ENCODE measurements around the gene SH3RF1. TPM values are rescaled to one million over a fixed set of nuclear protein-coding genes. Genes with fewer than 3 reads are reported as not detected.

SH3RF1 gene
- total and polyA plus RNA-seq, 4 donors, result 5.3 to 33.1 (median 16.3) TPM

DNA sequence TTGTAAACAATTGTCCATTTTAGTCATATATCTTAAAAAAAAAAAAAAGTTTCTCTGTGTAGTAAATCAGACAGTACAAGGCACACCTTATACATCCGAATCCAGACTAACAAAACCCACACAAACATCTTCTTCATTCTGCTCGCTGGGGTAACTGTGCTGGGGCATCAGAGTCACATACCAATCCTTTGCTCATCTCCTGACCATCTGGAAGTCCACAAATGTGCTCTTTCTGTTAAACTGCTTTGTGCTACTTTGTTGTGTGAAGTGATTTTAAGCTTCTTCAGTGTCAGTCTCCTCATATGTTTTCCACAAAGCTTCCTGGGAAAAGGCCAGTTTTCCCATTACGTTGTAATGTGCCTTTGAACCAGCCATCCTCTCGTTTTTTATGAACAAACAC lies 174.5 kb downstream of the SH3RF1 start:
- Histone ChIP-seq H3K9ac (ENCODE audit: insufficient read depth in 1 of 2, low read length in 2 of 2) (no peak overlapping the region), H3K36me3 (ENCODE audit: control insufficient read depth in 4 of 4, insufficient read depth in 4 of 4, low read length in 4 of 4) (peaks cover 9 to 44% (median 31%) of the 10 kb centered on the region in 4 donors), H3K4me3 (no peak overlapping the region), H3K9me3 (ENCODE audit: control insufficient read depth in 4 of 4, insufficient read depth in 3 of 4, low read length in 3 of 4) (peaks cover 0 to 5% (median 2%) of the 10 kb centered on the region in 4 donors), H3K4me1 (ENCODE audit: control insufficient read depth in 5 of 5, insufficient read depth in 5 of 5, low read length in 5 of 5) (peaks cover 0 to 13% (median 4%) of the 10 kb centered on the region in 5 donors), H3K27me3 (ENCODE audit: control insufficient read depth in 3 of 3, insufficient read depth in 3 of 3, low read length in 2 of 3) (no peaks in the 10 kb centered on the region), H3K27ac (ENCODE audit: low read depth in 1 of 2, low read length in 1 of 2) (no peak overlapping the region)
- no peak for DNase-seq
- ATAC-seq (ENCODE audit: insufficient read depth, low FRiP score), result no peak
- TF ChIP-seq, protein P1, sequence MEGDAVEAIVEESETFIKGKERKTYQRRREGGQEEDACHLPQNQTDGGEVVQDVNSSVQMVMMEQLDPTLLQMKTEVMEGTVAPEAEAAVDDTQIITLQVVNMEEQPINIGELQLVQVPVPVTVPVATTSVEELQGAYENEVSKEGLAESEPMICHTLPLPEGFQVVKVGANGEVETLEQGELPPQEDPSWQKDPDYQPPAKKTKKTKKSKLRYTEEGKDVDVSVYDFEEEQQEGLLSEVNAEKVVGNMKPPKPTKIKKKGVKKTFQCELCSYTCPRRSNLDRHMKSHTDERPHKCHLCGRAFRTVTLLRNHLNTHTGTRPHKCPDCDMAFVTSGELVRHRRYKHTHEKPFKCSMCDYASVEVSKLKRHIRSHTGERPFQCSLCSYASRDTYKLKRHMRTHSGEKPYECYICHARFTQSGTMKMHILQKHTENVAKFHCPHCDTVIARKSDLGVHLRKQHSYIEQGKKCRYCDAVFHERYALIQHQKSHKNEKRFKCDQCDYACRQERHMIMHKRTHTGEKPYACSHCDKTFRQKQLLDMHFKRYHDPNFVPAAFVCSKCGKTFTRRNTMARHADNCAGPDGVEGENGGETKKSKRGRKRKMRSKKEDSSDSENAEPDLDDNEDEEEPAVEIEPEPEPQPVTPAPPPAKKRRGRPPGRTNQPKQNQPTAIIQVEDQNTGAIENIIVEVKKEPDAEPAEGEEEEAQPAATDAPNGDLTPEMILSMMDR (IDR thresholded peaks at IDR 0.05; ENCODE audit: control extremely low read depth, extremely low read depth), result no peak
- 82 to 91% methylated on average over 4 of the region's 4 CpGs for WGBS, 2 donors

DNA sequence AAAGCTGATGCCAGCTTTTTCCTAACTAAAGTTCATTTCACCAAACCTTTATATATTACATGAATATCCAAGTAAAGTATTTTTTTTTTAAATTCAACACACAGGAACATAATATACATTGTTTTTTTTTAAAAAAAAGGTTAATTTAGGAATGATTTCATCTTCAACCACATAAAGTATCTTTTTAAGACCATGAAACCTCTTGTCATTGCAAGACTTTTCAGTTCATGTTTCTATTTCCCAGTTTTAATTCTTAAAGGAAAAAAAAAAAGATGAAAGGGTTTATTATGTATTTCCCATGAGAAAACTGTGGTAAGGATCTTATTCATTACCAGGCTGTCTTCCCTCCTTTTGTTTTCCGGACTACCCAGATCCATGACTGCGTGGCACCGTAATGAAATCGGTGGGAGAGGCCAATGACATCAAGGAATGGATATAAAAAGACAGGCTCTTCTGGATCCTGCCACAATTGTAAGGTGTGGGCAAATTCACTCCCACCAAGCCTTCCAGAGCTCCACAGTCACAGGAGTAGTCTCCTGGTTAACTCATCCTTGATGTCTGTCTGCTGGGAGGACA lies 176.0 kb downstream of the SH3RF1 start:
- Histone ChIP-seq H3K9ac (ENCODE audit: insufficient read depth in 1 of 2, low read length in 2 of 2) (no peak overlapping the region), H3K4me1 (ENCODE audit: control insufficient read depth in 5 of 5, insufficient read depth in 5 of 5, low read length in 5 of 5) (peaks cover 0 to 4% (median 0%) of the 10 kb centered on the region in 5 donors), H3K9me3 (ENCODE audit: control insufficient read depth in 4 of 4, insufficient read depth in 3 of 4, low read length in 3 of 4) (peaks cover 0 to 9% (median 5%) of the 10 kb centered on the region in 4 donors), H3K27ac (ENCODE audit: low read depth in 1 of 2, low read length in 1 of 2) (no peak overlapping the region), H3K4me3 (no peak overlapping the region), H3K27me3 (ENCODE audit: control insufficient read depth in 3 of 3, insufficient read depth in 3 of 3, low read length in 2 of 3) (no peaks in the 10 kb centered on the region), H3K36me3 (ENCODE audit: control insufficient read depth in 4 of 4, insufficient read depth in 4 of 4, low read length in 4 of 4) (peaks cover 9 to 44% (median 31%) of the 10 kb centered on the region in 4 donors)
- ATAC-seq (ENCODE audit: insufficient read depth, low FRiP score), result no peak
- 96 to 98% methylated on average over 4 of the region's 4 CpGs for WGBS, 2 donors
- TF ChIP-seq, protein P1 (IDR thresholded peaks at IDR 0.05; ENCODE audit: control extremely low read depth, extremely low read depth), result no peak
- DNase-seq, result no peak

DNA sequence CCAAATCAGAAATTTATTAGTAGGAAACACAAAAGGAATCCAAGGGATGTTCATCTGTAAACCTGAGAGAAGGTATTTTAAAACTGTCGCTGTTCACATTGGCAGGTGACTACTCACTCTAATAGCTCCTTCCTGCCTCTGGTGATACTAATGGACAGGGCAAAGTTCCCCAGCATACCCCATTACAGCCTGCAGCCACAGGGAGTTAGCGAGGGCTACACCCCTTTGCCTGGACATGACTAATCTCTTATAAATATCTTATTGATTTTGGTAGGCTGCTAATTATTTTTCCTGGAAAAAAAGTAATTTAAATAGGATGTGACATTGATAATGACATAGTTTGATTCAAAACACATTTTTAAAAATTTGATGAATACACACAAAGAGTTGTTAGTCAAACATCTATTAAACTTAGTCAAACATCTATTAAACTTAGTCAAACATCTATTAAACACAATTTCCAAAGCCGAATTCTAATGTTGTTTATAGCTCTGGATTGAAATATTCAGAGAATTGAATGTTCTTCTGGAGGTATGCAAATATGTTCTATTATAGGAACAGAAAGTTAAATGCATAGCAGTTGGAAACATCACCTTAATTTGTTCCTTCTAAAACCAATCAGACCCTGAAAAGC lies 177.8 kb downstream of the SH3RF1 start:
- peaks cover 11 to 40% (median 23%) of the 10 kb centered on the region in 4 donors for H3K36me3 ChIP-seq (ENCODE audit: control insufficient read depth in 4 of 4, insufficient read depth in 4 of 4, low read length in 4 of 4)
- DNase-seq (no peak), ATAC-seq (ENCODE audit: insufficient read depth, low FRiP score) (no peak)
- no peak overlapping the region for H3K27ac ChIP-seq (ENCODE audit: low read depth in 1 of 2, low read length in 1 of 2)
- peaks cover 0 to 9% (median 4%) of the 10 kb centered on the region in 4 donors for H3K9me3 ChIP-seq (ENCODE audit: control insufficient read depth in 4 of 4, insufficient read depth in 3 of 4, low read length in 3 of 4)
- no peak overlapping the region for H3K4me3 ChIP-seq
- TF ChIP-seq, protein P1 (IDR thresholded peaks at IDR 0.05; ENCODE audit: control extremely low read depth, extremely low read depth), result no peak
- 97 to 99% methylated on average over 3 of the region's 3 CpGs for WGBS, 2 donors
- H3K27me3 ChIP-seq (ENCODE audit: control insufficient read depth in 3 of 3, insufficient read depth in 3 of 3, low read length in 2 of 3), result no peaks in the 10 kb centered on the region
- H3K4me1 ChIP-seq (ENCODE audit: control insufficient read depth in 5 of 5, insufficient read depth in 5 of 5, low read length in 5 of 5), result no peaks in the 10 kb centered on the region
- H3K9ac ChIP-seq (ENCODE audit: insufficient read depth in 1 of 2, low read length in 2 of 2), result no peak overlapping the region

All from lung (tissue), 12 donors.